Stimulated activated naive CD8-positive, alpha-beta T cell treated with anti-CD3 and anti-CD28 coated beads, Interleukin-15, amount 100 ng/mL, for 72 hours (primary cell): Measurements from ENCODE around the gene PCF11.
"Not testable (repeated sequence)": the region's sequence is repeated elsewhere in the genome, so short reads cannot be mapped to it uniquely, and the experiment has no call there.

ENCODE experiments used
- ATAC-seq: fragments of 150-1000 bp; cut with Tn5 transposase; 2 replicates; pipeline ENCODE4 v1.10.0; 2021; ENCODE audit warnings: mild to moderate bottlenecking, moderate library complexity
- DNase-seq, 2 donors: peaks; one replicate each; pipeline ENCODE4 v3.0.0; 2021 to 2022
- H3K27ac Mint-ChIP-seq, 2 donors: one replicate each; pipeline ENCODE4 v1.8.0; 2022; ENCODE audit warnings: mild to moderate bottlenecking in 2 of 2, mixed read lengths in 2 of 2, moderate library complexity in 2 of 2
- H3K27me3 Mint-ChIP-seq: one replicate; pipeline ENCODE4 v1.8.0; 2022; ENCODE audit warnings: mixed read lengths
- H3K4me1 Mint-ChIP-seq: one replicate; pipeline ENCODE4 v1.8.0; 2022; ENCODE audit warnings: mild to moderate bottlenecking, mixed read lengths
- H3K4me3 Mint-ChIP-seq, 2 donors: one replicate each; pipeline ENCODE4 v1.8.0; 2022; ENCODE audit warnings: mild to moderate bottlenecking in 2 of 2, mixed read lengths in 2 of 2, moderate library complexity in 1 of 2
- H3K9me3 Mint-ChIP-seq, 2 donors: one replicate each; pipeline ENCODE4 v1.8.0; 2022; ENCODE audit warnings: mixed read lengths in 2 of 2

Gene PCF11

DNA sequence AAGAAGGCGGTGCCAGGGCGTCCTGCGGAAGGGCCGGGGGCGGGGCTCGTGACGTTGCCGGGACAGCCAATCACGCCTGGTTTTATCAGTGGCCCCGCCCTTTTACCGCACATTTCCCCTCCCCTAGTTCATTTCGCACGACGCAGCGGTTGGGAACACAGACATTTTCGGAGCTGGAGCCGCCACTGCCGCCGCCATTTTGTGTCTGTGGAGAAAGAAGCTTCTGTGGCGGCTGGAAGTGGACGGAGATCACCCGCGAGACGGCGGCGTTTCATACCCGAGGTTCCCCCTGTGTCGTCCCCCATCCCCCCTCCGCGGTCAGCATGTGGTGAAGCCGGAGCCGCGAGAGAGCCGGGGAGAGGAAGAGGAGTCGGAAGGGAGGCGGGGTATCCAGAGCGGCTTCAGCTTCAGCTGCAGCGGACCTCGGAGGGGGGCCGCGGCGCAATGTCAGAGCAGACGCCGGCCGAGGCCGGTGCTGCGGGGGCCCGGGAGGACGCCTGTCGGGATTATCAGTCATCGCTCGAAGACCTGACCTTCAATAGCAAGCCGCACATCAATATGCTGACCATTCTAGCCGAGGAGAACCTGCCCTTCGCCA lies at the start of gene PCF11:
Gene PCF11, plus strand, starts transcription at position 136 of the 598 bp plus-strand sequence. Its CDS starts 309 bp downstream, at position 445.
- Mint-ChIP-seq H3K27me3 (no peaks in the 10 kb centered on the region), H3K4me3 (peak within 1 kb of the TSS; percentile 98 to 99), H3K4me1 (peaks cover 27% of the 10 kb centered on the region), H3K9me3 (no peaks in the 10 kb centered on the region), H3K27ac (peak within 1 kb of the TSS; percentile 100)
- no peak for DNase-seq
- ATAC-seq, result peak; percentile 36

GRCh38 chr11:83112886-83113285 lies 44.0 kb upstream of the PCF11 start:
- no peak for DNase-seq
- H3K4me1 Mint-ChIP-seq, result peaks cover 21% of the 10 kb centered on the region
- H3K4me3 Mint-ChIP-seq, result no peak overlapping the region
- no peaks in the 10 kb centered on the region for H3K27me3 Mint-ChIP-seq
- no peaks in the 10 kb centered on the region for H3K9me3 Mint-ChIP-seq
- H3K27ac Mint-ChIP-seq, result no peak overlapping the region
- ATAC-seq, result no peak

DNA sequence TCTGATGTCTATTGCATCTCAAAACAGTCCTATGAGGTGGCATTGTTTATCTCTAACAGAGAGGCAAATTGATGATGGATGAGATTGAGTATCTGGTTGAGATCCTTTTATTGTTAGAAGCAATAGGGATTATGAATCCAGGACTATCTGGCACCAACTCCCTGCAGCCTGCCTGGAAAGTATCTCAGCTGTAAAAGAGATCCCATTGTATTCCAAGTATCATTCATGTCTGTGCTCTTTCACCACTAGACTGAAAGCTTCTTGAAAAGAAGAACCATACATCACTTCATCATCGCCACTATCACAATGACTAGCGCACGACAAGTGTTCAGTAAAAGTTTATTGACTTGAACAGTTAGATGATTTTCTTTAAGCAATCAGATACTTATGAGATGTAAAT lies 41.9 kb upstream of the PCF11 start:
- H3K4me1 Mint-ChIP-seq, result peaks cover 43% of the 10 kb centered on the region
- H3K27me3 Mint-ChIP-seq, result no peaks in the 10 kb centered on the region
- ATAC-seq, result no peak
- H3K4me3 Mint-ChIP-seq, result peak overlapping the region in 1 of 2 donors; percentile 24
- no peaks in the 10 kb centered on the region for H3K9me3 Mint-ChIP-seq
- no peak overlapping the region for H3K27ac Mint-ChIP-seq
- DNase-seq, result no peak

GRCh38 chr11:83115551-83115950 lies 41.4 kb upstream of the PCF11 start:
- H3K27ac Mint-ChIP-seq, result no peak overlapping the region
- peak overlapping the region in 1 of 2 donors; percentile 24 for H3K4me3 Mint-ChIP-seq
- DNase-seq (no peak), ATAC-seq (no peak)
- no peaks in the 10 kb centered on the region for H3K9me3 Mint-ChIP-seq
- H3K4me1 Mint-ChIP-seq, result peaks cover 45% of the 10 kb centered on the region
- no peaks in the 10 kb centered on the region for H3K27me3 Mint-ChIP-seq

DNA sequence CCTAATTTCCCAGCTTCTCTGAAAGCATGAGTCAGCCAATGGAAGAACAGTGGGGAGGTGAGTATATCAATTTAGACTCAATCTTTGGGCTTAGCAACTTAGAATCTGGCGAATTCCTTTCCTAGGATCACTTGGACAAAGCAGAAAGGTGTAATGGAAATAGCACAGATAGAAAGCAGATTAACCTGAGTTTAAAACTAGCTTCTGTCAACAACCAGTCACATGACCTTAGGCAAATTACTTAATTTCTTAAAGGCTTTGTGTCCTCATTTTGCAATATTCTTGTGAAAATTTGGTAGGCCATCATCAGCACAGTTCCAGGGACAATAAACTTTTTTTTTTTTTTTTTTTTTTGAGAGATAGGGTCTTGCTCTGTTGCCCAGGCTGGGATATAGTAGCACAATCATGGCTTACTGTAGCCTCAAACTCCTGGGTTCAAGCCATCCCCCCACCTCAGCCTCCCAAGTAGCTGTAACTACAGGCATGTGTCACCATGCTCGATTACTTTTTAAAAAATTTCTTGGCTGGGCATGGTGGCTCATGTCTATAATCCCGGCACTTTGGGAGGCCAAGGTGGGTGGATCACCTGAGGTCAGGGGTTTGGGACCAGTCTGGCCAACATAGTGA lies 40.8 kb upstream of the PCF11 start:
- peak overlapping the region in 1 of 2 donors; percentile 25 for H3K27ac Mint-ChIP-seq
- no peaks in the 10 kb centered on the region for H3K27me3 Mint-ChIP-seq
- peaks cover 45% of the 10 kb centered on the region for H3K4me1 Mint-ChIP-seq
- no peaks in the 10 kb centered on the region for H3K9me3 Mint-ChIP-seq
- ATAC-seq, result no peak
- DNase-seq, result no peak
- peak overlapping the region; percentile 13 for H3K4me3 Mint-ChIP-seq

GRCh38 chr11:83118814-83119213 lies 38.1 kb upstream of the PCF11 start:
- Mint-ChIP-seq H3K4me1 (peaks cover 62% of the 10 kb centered on the region), H3K4me3 (peak overlapping the region in 1 of 2 donors; percentile 4), H3K27me3 (no peaks in the 10 kb centered on the region), H3K9me3 (no peaks in the 10 kb centered on the region), H3K27ac (peak overlapping the region in 1 of 2 donors; percentile 52)
- ATAC-seq (no peak), DNase-seq (no peak)

GRCh38 chr11:83119216-83119615 lies 37.7 kb upstream of the PCF11 start:
- peaks cover 62% of the 10 kb centered on the region for H3K4me1 Mint-ChIP-seq
- ATAC-seq (no peak), DNase-seq (no peak)
- H3K27me3 Mint-ChIP-seq, result no peaks in the 10 kb centered on the region
- H3K4me3 Mint-ChIP-seq, result no peak overlapping the region
- H3K27ac Mint-ChIP-seq, result peak overlapping the region; percentile 61 to 81
- no peaks in the 10 kb centered on the region for H3K9me3 Mint-ChIP-seq

DNA sequence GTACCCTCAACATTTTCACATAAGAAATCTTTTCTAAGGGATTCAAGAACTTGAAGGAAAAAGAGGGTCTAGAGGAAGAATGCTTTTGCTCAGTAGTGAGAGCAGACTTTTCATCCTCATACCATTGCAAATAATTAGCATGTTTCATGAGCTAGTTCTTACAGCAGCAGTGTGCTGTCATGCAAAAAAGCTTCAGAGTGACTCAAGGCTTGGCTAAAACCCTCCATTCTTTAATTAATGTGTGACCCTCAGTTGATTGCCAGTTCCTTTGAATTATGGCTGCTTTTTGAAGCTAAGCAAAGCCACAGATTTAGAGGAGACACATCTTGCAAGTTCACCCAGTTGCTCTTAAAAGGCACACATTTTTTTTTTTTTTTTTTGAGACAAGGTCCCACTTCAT lies 36.6 kb upstream of the PCF11 start:
- H3K27ac Mint-ChIP-seq, result peak overlapping the region in 1 of 2 donors; percentile 17
- H3K4me1 Mint-ChIP-seq, result peaks cover 51% of the 10 kb centered on the region
- no peaks in the 10 kb centered on the region for H3K9me3 Mint-ChIP-seq
- no peaks in the 10 kb centered on the region for H3K27me3 Mint-ChIP-seq
- ATAC-seq (no peak), DNase-seq (no peak)
- H3K4me3 Mint-ChIP-seq, result no peak overlapping the region

GRCh38 chr11:83122050-83122449 lies 34.9 kb upstream of the PCF11 start:
- ATAC-seq (no peak), DNase-seq (no peak)
- Mint-ChIP-seq H3K27me3 (no peaks in the 10 kb centered on the region), H3K4me1 (peaks cover 44% of the 10 kb centered on the region), H3K9me3 (no peaks in the 10 kb centered on the region), H3K27ac (peak overlapping the region; percentile 5 to 15), H3K4me3 (no peak overlapping the region)

- no peak for DNase-seq
- Mint-ChIP-seq H3K27ac (peak overlapping the region; percentile 15 to 89), H3K27me3 (no peaks in the 10 kb centered on the region), H3K9me3 (no peaks in the 10 kb centered on the region), H3K4me1 (peaks cover 42% of the 10 kb centered on the region), H3K4me3 (peak overlapping the region; percentile 32 to 40)
- peak; percentile 58 for ATAC-seq
Measured at GRCh38 chr11:83122766-83123165, 34.2 kb upstream of the PCF11 start.

DNA sequence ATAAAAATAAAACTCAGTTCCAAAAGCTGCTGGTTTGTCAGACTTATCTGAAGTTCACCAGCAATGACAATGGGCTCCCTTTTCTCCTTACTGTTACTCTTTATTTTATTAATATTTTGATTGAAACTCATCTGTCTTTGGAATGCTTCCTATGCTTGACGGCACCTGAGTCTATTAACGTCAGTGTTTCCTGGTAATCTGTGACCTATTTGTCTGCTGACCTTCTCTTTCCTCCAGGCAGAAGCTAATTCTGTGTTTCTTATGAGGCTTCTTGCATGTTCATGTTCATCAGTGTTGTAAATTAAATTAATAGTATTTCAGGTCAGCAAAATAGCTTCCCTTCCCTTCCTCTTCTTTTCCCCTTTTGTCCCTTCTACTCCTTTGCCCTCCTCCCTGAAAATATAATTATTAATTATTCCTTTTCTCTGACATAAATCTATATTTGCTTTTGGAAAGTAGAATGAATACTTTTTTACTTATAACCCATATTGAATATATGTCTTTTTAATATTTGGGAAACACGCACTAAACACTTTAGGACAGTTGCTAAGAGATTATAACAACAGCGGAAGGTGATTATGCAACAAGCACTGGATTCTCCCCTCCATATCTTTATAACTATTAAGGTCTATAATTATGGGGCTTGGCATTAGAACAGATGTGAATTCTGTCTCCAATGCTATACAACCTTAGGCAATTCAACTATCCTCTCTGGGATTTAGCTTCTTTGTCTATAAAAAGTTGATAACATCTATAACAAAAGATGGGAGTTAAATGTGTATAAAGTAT lies 32.1 kb upstream of the PCF11 start:
- Mint-ChIP-seq H3K27me3 (no peaks in the 10 kb centered on the region), H3K27ac (no peak overlapping the region), H3K4me3 (no peak overlapping the region), H3K9me3 (no peaks in the 10 kb centered on the region), H3K4me1 (peaks cover 22% of the 10 kb centered on the region)
- ATAC-seq, result no peak
- DNase-seq, result no peak

- Mint-ChIP-seq H3K4me3 (no peak overlapping the region), H3K27me3 (no peaks in the 10 kb centered on the region), H3K9me3 (no peaks in the 10 kb centered on the region), H3K4me1 (peaks cover 17% of the 10 kb centered on the region), H3K27ac (no peak overlapping the region)
- DNase-seq, result no peak
- ATAC-seq, result no peak
Measured at GRCh38 chr11:83125577-83125976, 31.4 kb upstream of the PCF11 start.

DNA sequence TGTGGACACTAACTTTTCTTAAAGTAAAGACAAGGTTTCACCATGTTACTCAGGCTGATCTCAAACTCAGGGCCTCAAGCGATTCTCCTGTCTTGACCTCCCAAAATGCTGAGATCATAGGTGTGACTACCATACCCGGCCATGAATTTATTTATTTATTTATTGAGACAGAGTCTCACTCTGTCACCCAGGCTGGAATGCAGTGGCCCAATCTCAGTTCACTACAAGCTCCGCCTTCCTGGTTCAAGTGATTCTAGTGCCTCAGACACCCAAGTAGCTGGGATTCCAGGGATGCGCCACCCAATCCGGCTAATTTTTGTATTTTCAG lies 29.7 kb upstream of the PCF11 start:
- no peaks in the 10 kb centered on the region for H3K9me3 Mint-ChIP-seq
- H3K4me1 Mint-ChIP-seq, result peaks cover 10% of the 10 kb centered on the region
- H3K27ac Mint-ChIP-seq, result no peak overlapping the region
- DNase-seq (no peak), ATAC-seq (no peak)
- no peaks in the 10 kb centered on the region for H3K27me3 Mint-ChIP-seq
- H3K4me3 Mint-ChIP-seq, result no peak overlapping the region

DNA sequence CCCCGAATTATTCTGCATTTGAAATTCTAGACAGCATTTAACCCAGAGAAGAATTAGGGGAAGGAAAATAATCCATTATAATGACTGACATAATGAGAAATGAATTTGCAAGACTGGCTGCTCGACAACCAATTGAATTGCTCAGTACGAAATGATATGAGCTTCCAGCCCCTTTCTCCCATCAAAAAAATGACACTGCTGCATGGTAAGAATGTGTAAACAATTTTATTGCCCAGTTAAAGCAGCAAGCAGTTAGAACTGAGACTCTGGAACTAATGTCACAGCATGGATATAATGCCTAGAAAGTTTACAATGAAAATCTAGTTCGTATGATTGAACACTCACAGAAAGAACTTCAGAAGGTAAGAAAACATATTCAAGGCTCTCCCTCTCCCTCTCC lies 24.7 kb upstream of the PCF11 start:
- ATAC-seq (no peak), DNase-seq (no peak)
- no peaks in the 10 kb centered on the region for H3K4me1 Mint-ChIP-seq
- no peak overlapping the region for H3K4me3 Mint-ChIP-seq
- H3K27ac Mint-ChIP-seq, result no peak overlapping the region
- H3K27me3 Mint-ChIP-seq, result no peaks in the 10 kb centered on the region
- no peaks in the 10 kb centered on the region for H3K9me3 Mint-ChIP-seq

DNA sequence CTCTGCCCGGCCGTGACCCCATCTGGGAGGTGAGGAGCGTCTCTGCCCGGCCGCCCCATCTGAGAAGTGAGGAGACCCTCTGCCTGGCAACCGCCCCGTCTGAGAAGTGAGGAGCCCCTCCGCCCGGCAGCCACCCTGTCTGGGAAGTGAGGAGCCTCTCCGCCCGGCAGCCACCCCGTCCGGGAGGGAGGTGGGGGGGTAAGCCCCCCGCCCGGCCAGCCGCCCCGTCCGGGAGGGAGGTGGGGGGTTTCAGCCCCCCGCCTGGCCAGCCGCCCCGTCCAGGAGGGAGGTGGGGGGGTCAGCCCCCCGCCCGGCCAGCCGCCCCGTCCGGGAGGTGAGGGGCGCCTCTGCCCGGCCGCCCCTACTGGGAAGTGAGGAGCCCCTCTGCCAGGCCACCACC lies 23.7 kb upstream of the PCF11 start:
- not testable (repeated sequence) for H3K4me3 Mint-ChIP-seq, DNase-seq, H3K27ac Mint-ChIP-seq, H3K4me1 Mint-ChIP-seq, ATAC-seq, H3K27me3 Mint-ChIP-seq, H3K9me3 Mint-ChIP-seq

- no peak for ATAC-seq
- no peaks in the 10 kb centered on the region for H3K9me3 Mint-ChIP-seq
- no peaks in the 10 kb centered on the region for H3K27me3 Mint-ChIP-seq
- no peak for DNase-seq
- H3K27ac Mint-ChIP-seq, result no peak overlapping the region
- no peak overlapping the region for H3K4me3 Mint-ChIP-seq
- no peaks in the 10 kb centered on the region for H3K4me1 Mint-ChIP-seq
Measured at GRCh38 chr11:83139310-83139709, 17.6 kb upstream of the PCF11 start.
